Activated B cell treated with CpG ODN at 0.5 μM for 24 hours (primary cell): ENCODE measurements around the gene PRKCSH. TPM values are rescaled to one million over a fixed set of nuclear protein-coding genes. Genes with fewer than 3 reads are reported as not detected.

ENCODE experiments used
- ATAC-seq: fragments of 200-7000 bp; cut with Tn5 transposase; one replicate; pipeline ENCODE4 v1.10.0; 2021; ENCODE audit warnings: low read depth, mild to moderate bottlenecking, moderate library complexity
- CTCF ChIA-PET: fragments of 350-600 bp; sonication (Branson Sonifier 250); formaldehyde crosslinking; loops from one replicate; lab custom pipeline; 2021; ENCODE audit warnings: antibody characterized with exemption; lab: Charles Lee
- POLR2A ChIA-PET: fragments of 350-600 bp; sonication (Branson Sonifier 250); formaldehyde crosslinking; loops from one replicate; lab custom pipeline; 2021; ENCODE audit warnings: antibody characterized with exemption; lab: Charles Lee
- DNase-seq: peaks from one replicate; pipeline ENCODE4 v3.0.0; 2022
- H3K27ac Mint-ChIP-seq: one replicate; pipeline ENCODE4 v1.8.0; 2020; ENCODE audit warnings: mixed read lengths
- H3K27me3 Mint-ChIP-seq: one replicate; pipeline ENCODE4 v1.8.0; 2021; ENCODE audit warnings: mixed read lengths
- H3K36me3 Mint-ChIP-seq: one replicate; pipeline ENCODE4 v1.8.0; 2021; ENCODE audit warnings: low read depth, mixed read lengths
- H3K4me1 Mint-ChIP-seq: one replicate; pipeline ENCODE4 v1.8.0; 2021; ENCODE audit warnings: mixed read lengths
- H3K4me3 Mint-ChIP-seq: one replicate; pipeline ENCODE4 v1.8.0; 2020; ENCODE audit warnings: mild to moderate bottlenecking, mixed read lengths
- H3K9me3 Mint-ChIP-seq: one replicate; pipeline ENCODE4 v1.8.0; 2020; ENCODE audit warnings: mixed read lengths
- CTCF ChIP-seq: fragments of 200-600 bp; IDR thresholded peaks from one replicate; pipeline ENCODE4 v1.8.0; 2022; ENCODE audit warnings: antibody characterized with exemption, mild to moderate bottlenecking
- intact Hi-C: fragments of 100-400 bp; cut with micrococcal nuclease; formaldehyde crosslinking; loops from one replicate; pipeline ENCODE4 v1.15.1; 2024
- total RNA-seq: library from RNA; stranded (reverse); gene quantifications from 2 replicates; pipeline ENCODE4 v1.2.3, GENCODE V29; 2022

The PRKCSH gene
- 287 and 289 TPM in 2 replicates for total RNA-seq

GRCh38 chr19:11435057-11435832 is at the start of gene PRKCSH, which contains the start of gene ODAD3:
TSS of gene PRKCSH (plus strand) at chr19:11435635. CDS start at chr19:11436118, 483 bp downstream.
TSS of gene ODAD3 (minus strand) at chr19:11435121. CDS start at chr19:11435016, 105 bp downstream.
- peak; percentile 85 for TF ChIP-seq CTCF
- peak within 1 kb of the TSS; percentile 95 for H3K27ac Mint-ChIP-seq
- H3K4me1 Mint-ChIP-seq, result peaks cover 41% of the 10 kb centered on the region
- peaks cover 37% of the 10 kb centered on the region for H3K36me3 Mint-ChIP-seq
- H3K27me3 Mint-ChIP-seq, result no peaks in the 10 kb centered on the region
- H3K4me3 Mint-ChIP-seq, result peak within 1 kb of the TSS; percentile 100
- DNase-seq (peak; percentile 95), ATAC-seq (peak; percentile 88)
- POLR2A ChIA-PET, result interaction anchor here (0.6 to 1.4 kb wide), 10 partner anchors 13 to 1616 kb away, joined by 3 to 46 read pairs (median 4); partner anchors contain the start of genes CCDC159, FBXL12, SWSAP1 and TMEM205
- no peaks in the 10 kb centered on the region for H3K9me3 Mint-ChIP-seq
- intact Hi-C loops, result loop anchor here (1.0 to 5.0 kb wide), 10 partner anchors 13 to 564 kb away; partner anchors contain the start of genes CARM1, CCDC159, ECSIT and TMEM205
- CTCF ChIA-PET, result interaction anchor here (0.6 to 1.9 kb wide), 8 partner anchors 9 to 137 kb away, joined by 3 to 9 read pairs (median 4); partner anchors contain the start of genes CCDC159 and TMEM205

GRCh38 chr19:11387162-11388034 is 48.0 kb upstream of the PRKCSH start:
- POLR2A ChIA-PET, result interaction anchor here (1.3 kb wide), 1 partner anchor 12 kb away, joined by 6 read pairs; the partner anchor contains the start of gene SWSAP1
- no peak for TF ChIP-seq CTCF
- Mint-ChIP-seq H3K4me3 (no peak overlapping the region), H3K27ac (peak overlapping the region; percentile 26), H3K4me1 (peaks cover 28% of the 10 kb centered on the region), H3K27me3 (no peaks in the 10 kb centered on the region), H3K36me3 (no peaks in the 10 kb centered on the region), H3K9me3 (peaks cover 2% of the 10 kb centered on the region)
- CTCF ChIA-PET, result interaction anchor here (1.0 kb wide), 1 partner anchor 48 kb away, joined by 4 read pairs; the partner anchor contains the start of genes ODAD3 and PRKCSH
- DNase-seq (no peak), ATAC-seq (peak; percentile 50)
- intact Hi-C loops, result no loop called here

- DNase-seq, result no peak
- no peak for TF ChIP-seq CTCF
- Mint-ChIP-seq H3K4me1 (peaks cover 21% of the 10 kb centered on the region), H3K27ac (no peak overlapping the region), H3K9me3 (peaks cover 2% of the 10 kb centered on the region), H3K4me3 (no peak overlapping the region), H3K36me3 (no peaks in the 10 kb centered on the region), H3K27me3 (peaks cover 3% of the 10 kb centered on the region)
- ATAC-seq, result no peak
- POLR2A ChIA-PET, result interaction anchor here (0.6 kb wide), 1 partner anchor 28 kb away, joined by 3 read pairs; no protein-coding TSS in a partner anchor
- CTCF ChIA-PET, result interaction anchor here (2.8 kb wide), 1 partner anchor 9 kb away, joined by 10 read pairs; no protein-coding TSS in a partner anchor
- intact Hi-C loops, result no loop called here
Measured at GRCh38 chr19:11390359-11390758, 45.1 kb upstream of the PRKCSH start.

GRCh38 chr19:11390933-11391680 is 44.3 kb upstream of the PRKCSH start:
- CTCF ChIA-PET, result interaction anchor here (1.5 to 2.8 kb wide), 2 partner anchors 8 to 10 kb away, joined by 4 to 10 read pairs; no protein-coding TSS in a partner anchor
- peaks cover 2% of the 10 kb centered on the region for H3K9me3 Mint-ChIP-seq
- no peaks in the 10 kb centered on the region for H3K36me3 Mint-ChIP-seq
- no peak overlapping the region for H3K4me3 Mint-ChIP-seq
- intact Hi-C loops, result no loop called here
- no peak overlapping the region for H3K27ac Mint-ChIP-seq
- DNase-seq (no peak), ATAC-seq (no peak)
- peaks cover 3% of the 10 kb centered on the region for H3K27me3 Mint-ChIP-seq
- peaks cover 21% of the 10 kb centered on the region for H3K4me1 Mint-ChIP-seq
- POLR2A ChIA-PET, result no interaction called here
- TF ChIP-seq CTCF, result no peak
